T-helper 1 cell (primary cell): ENCODE results near the gene ZEB2.

ENCODE experiments used
- DNase-seq, 5 donors: peaks; one replicate each; pipeline ENCODE4 v3.0.0-alpha.2; 2012 to 2020

ZEB2 gene

GRCh38 chr2:144495227-144496091, 24.5 kb downstream of the ZEB2 start:
- DNase-seq = no peak

- DNase-seq = peak in 1 of 5 donors; percentile 50
Measured at GRCh38 chr2:144493027-144493809, 26.7 kb downstream of the ZEB2 start.

- no peak for DNase-seq
Measured at GRCh38 chr2:144490857-144491256, 29.1 kb downstream of the ZEB2 start.

GRCh38 chr2:144490017-144490416, 29.9 kb downstream of the ZEB2 start:
- DNase-seq = peak in 1 of 5 donors; percentile 45

GRCh38 chr2:144489315-144489916, 30.5 kb downstream of the ZEB2 start:
- DNase-seq = no peak

- DNase-seq = no peak
Measured at GRCh38 chr2:144484201-144484948, 35.5 kb downstream of the ZEB2 start.

- no peak for DNase-seq
Measured at GRCh38 chr2:144481666-144482065, 38.3 kb downstream of the ZEB2 start.

- DNase-seq = no peak
Measured at GRCh38 chr2:144481109-144481508, 38.8 kb downstream of the ZEB2 start.

- DNase-seq = no peak
Measured at GRCh38 chr2:144480285-144480684, 39.6 kb downstream of the ZEB2 start.

- DNase-seq = no peak
Measured at GRCh38 chr2:144479659-144480058, 40.3 kb downstream of the ZEB2 start.

GRCh38 chr2:144479138-144479537, 40.8 kb downstream of the ZEB2 start:
- DNase-seq = no peak

- DNase-seq = no peak
Measured at GRCh38 chr2:144477957-144478311, 42.0 kb downstream of the ZEB2 start.

- DNase-seq = no peak
Measured at GRCh38 chr2:144477281-144477956, 42.5 kb downstream of the ZEB2 start.

GRCh38 chr2:144476682-144477081, 43.2 kb downstream of the ZEB2 start:
- DNase-seq = no peak

- no peak for DNase-seq
Measured at GRCh38 chr2:144475569-144476275, 44.2 kb downstream of the ZEB2 start.

- DNase-seq = no peak
Measured at GRCh38 chr2:144475044-144475443, 44.9 kb downstream of the ZEB2 start.

- DNase-seq = no peak
Measured at GRCh38 chr2:144474017-144474416, 45.9 kb downstream of the ZEB2 start.

GRCh38 chr2:144472911-144473310, 47.0 kb downstream of the ZEB2 start:
- DNase-seq = no peak

- no peak for DNase-seq
Measured at GRCh38 chr2:144472046-144472412, 47.9 kb downstream of the ZEB2 start.

- no peak for DNase-seq
Measured at GRCh38 chr2:144471305-144472045, 48.4 kb downstream of the ZEB2 start.

GRCh38 chr2:144470816-144471215, 49.1 kb downstream of the ZEB2 start:
- no peak for DNase-seq
